ENCODE data around the gene NTSR2. TPM values are rescaled to one million over a fixed set of nuclear protein-coding genes. Genes with fewer than 3 reads are reported as not detected.

NTSR2 gene
- total and polyA plus RNA-seq, 2 of the 8 experiments (the other 6 are each of a cell fraction or from before 2014, with no cell fraction given): 0.05 TPM; not detected in 1

DNA sequence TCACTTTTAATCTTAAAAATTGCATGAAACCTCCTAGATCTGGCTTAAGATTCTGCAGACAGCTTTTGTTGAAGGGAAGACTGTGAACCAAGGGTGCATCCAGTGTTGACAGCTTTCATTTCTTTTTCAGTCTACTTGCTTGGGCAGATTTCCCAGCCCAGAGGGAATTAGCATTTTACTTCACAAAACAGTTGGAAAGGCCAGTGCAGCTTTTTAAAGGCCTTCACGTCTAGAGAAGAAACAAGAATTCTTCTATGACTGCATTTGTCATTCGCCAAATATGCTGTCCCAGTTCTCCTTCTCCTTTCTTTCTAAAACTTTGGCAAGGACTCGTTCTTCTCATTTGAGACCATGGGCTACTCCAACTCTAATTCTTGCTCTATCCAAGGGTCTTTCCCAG lies 17.4 kb downstream of the NTSR2 start:
- H3K79me2 ChIP-seq (ENCODE audit: control insufficient read depth in 1 of 2, insufficient read depth in 2 of 2, low read length in 2 of 2): no peaks in the 10 kb centered on the region
- no peak overlapping the region for H2BK5ac ChIP-seq (ENCODE audit: low read depth, low read length)
- H3K9ac ChIP-seq (replicated peaks in 1 of 4; ENCODE audit: extremely low read depth in 1 of 4, low read depth in 3 of 4, low read length in 3 of 4): no peak overlapping the region
- no peaks in the 10 kb centered on the region for H3K23me2 ChIP-seq (ENCODE audit: low read depth, low read length)
- no peak overlapping the region for H4K91ac ChIP-seq (replicated peaks; ENCODE audit: insufficient read length, low read length)
- ChIA-PET CTCF (ENCODE audit: partially characterized antibody) (interaction anchor here (1.2 to 6.2 kb wide), 5 partner anchors 13 to 68 kb away, joined by 3 to 29 read pairs (median 3); no protein-coding TSS in a partner anchor), POLR2A (ENCODE audit: partially characterized antibody) (no interaction called here)
- no peak overlapping the region for H2BK120ac ChIP-seq (replicated peaks; ENCODE audit: low read depth, low read length)
- H2BK12ac ChIP-seq (ENCODE audit: low read depth, low read length): no peak overlapping the region
- no peaks in the 10 kb centered on the region for H3K9me3 ChIP-seq (ENCODE audit: insufficient read depth in 2 of 2, low read depth in 1 of 2, low read length in 1 of 2)
- no peak overlapping the region for H3K4me3 ChIP-seq (ENCODE audit: extremely low read depth in 1 of 4, insufficient read depth in 2 of 4, low read depth in 3 of 4, low read length in 4 of 4)
- H3K14ac ChIP-seq (ENCODE audit: insufficient read length): no peak overlapping the region
- H3K56ac ChIP-seq (replicated peaks; ENCODE audit: insufficient read length, low read depth, low read length): no peak overlapping the region
- no peak overlapping the region for H3K27ac ChIP-seq (ENCODE audit: low read depth, low read length)
- no peak overlapping the region for H3K4me2 ChIP-seq (ENCODE audit: insufficient read depth in 1 of 2, low read depth in 2 of 2, low read length in 2 of 2)
- no peaks in the 10 kb centered on the region for H3K79me1 ChIP-seq (ENCODE audit: low read depth, low read length)
- no peaks in the 10 kb centered on the region for H3K36me3 ChIP-seq (ENCODE audit: control insufficient read depth in 2 of 4, insufficient read depth in 4 of 4, low read length in 3 of 4)
- H2AFZ ChIP-seq (ENCODE audit: low read length): no peak overlapping the region
- DNase-seq (ENCODE audit: low read depth in 1 of 2, low spot score in 2 of 2): no peak
- H3K18ac ChIP-seq (ENCODE audit: extremely low read depth, low read length): no peak overlapping the region
- H4K8ac ChIP-seq (ENCODE audit: extremely low read depth, insufficient read depth, low read length): no peak overlapping the region
- TF ChIP-seq MAX (IDR thresholded peaks at IDR 0.05) (no peak), CREB1 (IDR thresholded peaks at IDR 0.05) (no peak), EP300 (IDR thresholded peaks at IDR 0.05; ENCODE audit: borderline replicate concordance in 1 of 2, low read depth in 2 of 2, low read length in 2 of 2) (no peak), POLR2A (IDR thresholded peaks at IDR 0.05; ENCODE audit: control extremely low read depth in 1 of 2, low read depth in 2 of 2, low read length in 2 of 2) (no peak), KDM1A (IDR thresholded peaks at IDR 0.05; ENCODE audit: borderline replicate concordance, low read length) (no peak), POU5F1 (IDR thresholded peaks at IDR 0.05; ENCODE audit: low read depth, low read length) (no peak), MAFK (IDR thresholded peaks at IDR 0.05; ENCODE audit: low read depth, low read length) (no peak), GTF2F1 (IDR thresholded peaks at IDR 0.05; ENCODE audit: borderline replicate concordance, low read depth, low read length) (no peak), RBBP5 (IDR thresholded peaks at IDR 0.05; ENCODE audit: borderline replicate concordance, low read depth, low read length) (no peak), E2F6 (IDR thresholded peaks at IDR 0.05) (no peak), SIRT6 (IDR thresholded peaks at IDR 0.05; ENCODE audit: low read length) (no peak)
- H3K4ac ChIP-seq (replicated peaks; ENCODE audit: insufficient read length, low read depth, low read length): no peak overlapping the region
- no peak overlapping the region for H2BK15ac ChIP-seq (ENCODE audit: low read length)
- H3K23ac ChIP-seq (ENCODE audit: insufficient read length): no peak overlapping the region
- no peak overlapping the region for H2BK20ac ChIP-seq (ENCODE audit: low read length)
- H4K20me1 ChIP-seq (replicated peaks in 1 of 2; ENCODE audit: control insufficient read depth in 1 of 2, insufficient read depth in 2 of 2, low read length in 2 of 2): no peaks in the 10 kb centered on the region
- H2AK5ac ChIP-seq (ENCODE audit: low read depth, low read length): no peak overlapping the region
- WGBS, 2 experiments (ENCODE audit: extremely low coverage in 1 of 2, insufficient coverage in 1 of 2, insufficient read length in 1 of 2, insufficient replicate concordance in 2 of 2, low coverage in 1 of 2, low lambda C conversion rate in 2 of 2, missing lambda C conversion rate in 1 of 2): 82% methylated on average over 3 of the region's 3 CpGs; no CpG with 5 or more reads in 1 of the 2 experiments
- no peak for FAIRE-seq
- no peak overlapping the region for H4K5ac ChIP-seq (ENCODE audit: insufficient read length, low read depth, low read length)
- no peaks in the 10 kb centered on the region for H3K27me3 ChIP-seq (replicated peaks in 1 of 4; ENCODE audit: control insufficient read depth in 3 of 4, extremely low read depth in 1 of 4, insufficient read depth in 3 of 4, low read length in 3 of 4)
- H3K4me1 ChIP-seq (replicated peaks in 1 of 4; ENCODE audit: control insufficient read depth in 3 of 4, insufficient read depth in 4 of 4, low read length in 3 of 4): no peaks in the 10 kb centered on the region
